GM21515 (cell line): ENCODE data around the gene SOS2.
"Not testable (repeated sequence)": the region's sequence is repeated elsewhere in the genome, so short reads cannot be mapped to it uniquely, and the experiment has no call there.

Experiments
- ATAC-seq: cut with Tn5 transposase; IDR thresholded peaks from one replicate; pipeline ENCODE4 v1.9.1; 2021; ENCODE audit not compliant: unreplicated experiment

Gene SOS2

DNA sequence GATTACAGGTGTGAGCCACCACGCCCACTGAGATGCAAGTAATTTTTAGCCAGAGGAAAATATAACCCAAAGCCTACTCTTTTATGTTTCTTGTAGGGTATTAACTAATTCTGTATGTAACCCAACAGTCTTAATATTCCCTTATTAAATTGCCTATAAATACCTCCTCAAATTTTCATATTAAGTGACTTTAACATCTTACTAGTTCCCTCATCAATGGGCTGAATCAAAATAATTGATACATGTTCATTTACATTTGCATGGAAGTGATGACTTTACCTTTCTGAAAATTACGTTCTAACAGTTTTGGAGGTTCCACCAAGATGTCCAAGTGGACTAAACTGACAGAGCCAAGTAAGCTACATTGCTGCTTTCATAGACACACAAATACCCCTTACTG is 3.1 kb downstream of the SOS2 start:
- no peak for ATAC-seq

DNA sequence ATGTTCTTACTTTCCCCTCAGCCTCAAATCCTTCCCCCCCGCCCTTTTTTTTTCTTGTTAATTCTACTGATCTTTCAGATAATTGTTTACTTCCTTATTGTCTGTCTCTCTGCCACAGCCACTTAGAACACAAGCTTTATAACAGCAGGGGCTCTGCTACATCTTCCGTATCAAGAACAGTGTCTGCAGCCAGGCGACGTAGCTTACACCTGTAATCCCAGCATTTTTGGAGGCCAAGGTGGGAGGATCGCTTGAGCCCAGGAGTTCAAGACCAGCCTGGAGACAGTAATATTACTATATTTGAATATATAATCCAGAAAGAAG is 5.4 kb downstream of the SOS2 start:
- ATAC-seq, result no peak

DNA sequence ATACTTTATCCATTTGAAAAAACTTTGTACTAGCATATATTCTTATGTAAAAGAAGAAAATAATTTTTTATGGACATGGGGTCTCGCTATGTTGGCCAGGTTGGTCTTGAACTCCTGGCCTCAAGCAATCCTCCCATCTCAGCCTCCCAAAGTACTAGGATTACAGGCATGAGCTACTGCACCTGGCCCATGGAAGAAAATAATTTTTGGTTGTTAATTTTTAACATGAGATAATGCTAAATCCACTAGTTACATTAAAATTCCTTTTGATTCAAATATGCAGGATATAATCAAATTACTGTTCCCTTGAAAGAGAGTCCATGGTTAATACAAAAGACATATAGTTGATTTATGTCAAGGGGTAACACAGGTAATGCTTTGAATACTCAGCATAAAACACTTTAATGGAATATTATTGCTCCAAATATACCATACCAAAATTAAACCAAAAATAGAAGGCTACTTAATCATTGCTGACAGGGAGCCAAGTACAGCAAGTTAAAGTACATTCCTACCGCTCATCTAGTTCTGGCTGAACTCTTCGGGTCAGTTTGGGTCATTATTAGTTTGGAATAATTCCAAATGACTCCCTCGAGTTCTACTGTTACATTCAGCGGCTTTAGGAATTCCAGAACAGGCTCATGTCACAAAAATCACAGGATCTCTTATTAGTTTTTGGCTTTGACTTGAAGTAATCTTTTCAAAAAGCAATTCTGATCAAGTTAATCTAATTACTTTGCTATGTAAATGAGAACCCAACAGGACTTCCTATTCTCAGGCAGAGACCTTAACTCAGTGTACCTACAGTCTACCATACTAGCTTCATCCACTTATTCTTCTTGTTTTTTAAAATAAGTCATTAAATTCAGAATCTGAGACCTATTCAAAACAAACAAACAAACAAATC is 6.1 kb downstream of the SOS2 start:
- ATAC-seq, result no peak

DNA sequence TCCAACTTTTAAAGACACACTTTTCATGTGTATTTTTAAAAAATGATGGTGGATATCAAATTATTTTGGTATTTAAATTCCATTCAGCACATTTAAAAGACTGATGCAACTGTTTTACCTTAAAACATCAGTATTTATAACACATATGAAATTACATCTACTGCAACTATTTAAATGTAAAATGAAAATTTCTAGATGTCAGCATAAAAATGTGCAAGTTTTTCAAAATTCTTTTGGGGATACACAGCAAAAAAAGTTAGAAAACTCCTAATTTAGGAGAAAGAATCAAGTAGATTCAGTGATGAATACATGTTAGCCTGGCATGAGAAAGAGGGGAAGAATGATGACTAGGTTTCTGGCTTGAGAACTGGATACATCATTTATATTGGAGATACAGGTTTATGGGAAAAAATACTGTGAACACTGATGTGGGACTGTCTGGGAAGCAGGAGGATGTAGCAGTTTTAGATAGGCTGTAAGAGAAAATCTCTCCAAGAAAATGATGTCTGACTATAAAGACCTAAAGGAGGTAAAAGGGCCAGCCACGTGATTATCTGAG is 9.2 kb downstream of the SOS2 start:
- no peak for ATAC-seq

DNA sequence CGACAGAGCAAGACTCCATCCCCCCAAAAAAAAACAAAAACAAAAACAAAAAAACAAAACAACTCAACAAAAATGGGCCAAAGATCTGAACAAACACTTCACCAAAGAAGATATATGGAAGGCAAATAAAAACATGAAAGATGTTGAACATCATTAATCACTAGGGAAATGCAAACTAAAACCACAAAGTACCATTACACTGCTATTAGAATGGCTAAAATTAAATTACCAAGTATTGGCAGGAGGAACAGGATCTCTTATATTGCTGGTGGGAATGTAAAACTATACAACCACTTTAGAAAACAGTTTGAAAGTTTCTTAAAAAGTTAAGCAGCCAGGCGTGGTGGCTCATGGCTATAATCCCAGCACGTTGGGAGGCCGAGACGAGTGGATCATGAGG is 12.9 kb downstream of the SOS2 start:
- ATAC-seq, result no peak

DNA sequence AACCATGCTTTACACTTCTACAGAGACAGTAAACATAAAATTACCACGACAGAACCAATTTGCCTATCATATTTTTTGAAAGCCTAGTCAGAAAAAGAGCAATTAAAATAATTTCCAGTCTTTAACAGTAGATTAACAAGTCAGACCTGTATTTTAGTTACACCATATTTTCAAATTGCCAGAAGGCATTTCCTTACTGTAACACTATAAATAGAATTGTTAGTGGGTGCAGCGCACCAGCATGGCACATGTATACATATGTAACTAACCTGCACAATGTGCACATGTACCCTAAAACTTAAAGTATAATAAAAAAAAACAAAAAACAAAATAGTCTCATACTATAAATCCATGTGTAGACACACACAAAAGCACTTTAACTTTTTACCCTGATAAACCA is 16.0 kb downstream of the SOS2 start:
- no peak for ATAC-seq

DNA sequence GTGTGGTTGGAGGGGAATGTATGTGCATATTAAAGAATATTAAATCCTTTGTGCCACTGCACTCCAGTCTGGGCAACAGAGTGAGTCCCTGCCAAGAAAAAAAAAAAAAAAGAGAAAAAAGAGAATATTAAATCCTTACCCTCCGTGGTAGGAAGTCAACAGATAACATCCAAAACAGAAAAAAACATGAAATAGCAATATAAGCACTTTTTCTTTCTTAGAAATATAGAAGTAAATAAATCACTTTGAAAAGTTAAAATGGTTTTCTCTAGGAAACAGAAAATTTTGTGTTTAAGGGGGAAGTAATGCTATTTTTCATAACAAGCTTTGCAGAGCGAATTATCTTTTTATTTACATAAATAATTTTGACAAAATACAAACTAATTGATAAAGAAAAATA is 17.6 kb downstream of the SOS2 start:
- ATAC-seq, result no peak

DNA sequence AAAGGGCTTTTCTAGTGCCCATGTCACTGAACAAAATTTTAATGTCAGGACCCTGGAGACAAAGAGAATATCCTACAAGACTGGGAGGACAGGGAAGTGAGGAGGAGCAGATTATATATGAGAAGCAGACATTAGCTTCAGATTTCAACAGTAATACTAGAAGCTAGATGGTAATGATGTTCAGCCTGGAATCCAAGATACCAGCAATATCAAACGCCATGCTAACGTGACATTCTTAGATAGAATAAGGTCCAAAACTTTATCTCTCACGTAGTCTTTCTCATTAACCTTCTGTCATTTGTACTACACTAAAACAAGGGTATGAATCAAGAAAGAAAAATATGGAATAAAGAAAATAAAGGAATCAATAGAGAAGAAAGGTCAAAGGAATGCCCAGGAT is 18.7 kb downstream of the SOS2 start:
- ATAC-seq, result no peak

DNA sequence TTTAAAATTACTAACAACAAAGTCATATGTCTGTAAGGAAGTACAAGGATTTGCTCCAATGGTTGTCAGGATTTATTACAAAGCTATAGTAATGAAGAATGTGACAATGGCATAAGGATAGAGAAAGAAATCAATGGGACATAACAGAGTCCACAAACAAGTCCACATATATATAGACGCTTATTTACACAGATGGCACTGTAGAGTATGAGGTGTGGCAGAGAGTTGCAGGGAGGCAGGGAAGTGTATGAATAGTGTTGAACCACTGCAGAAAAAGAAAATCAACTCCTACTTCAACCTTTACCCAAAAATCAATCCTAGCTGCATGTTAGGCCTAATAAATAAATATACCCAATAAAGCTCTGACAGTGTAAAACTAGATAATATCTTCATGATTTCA is 21.3 kb downstream of the SOS2 start:
- ATAC-seq, result no peak

DNA sequence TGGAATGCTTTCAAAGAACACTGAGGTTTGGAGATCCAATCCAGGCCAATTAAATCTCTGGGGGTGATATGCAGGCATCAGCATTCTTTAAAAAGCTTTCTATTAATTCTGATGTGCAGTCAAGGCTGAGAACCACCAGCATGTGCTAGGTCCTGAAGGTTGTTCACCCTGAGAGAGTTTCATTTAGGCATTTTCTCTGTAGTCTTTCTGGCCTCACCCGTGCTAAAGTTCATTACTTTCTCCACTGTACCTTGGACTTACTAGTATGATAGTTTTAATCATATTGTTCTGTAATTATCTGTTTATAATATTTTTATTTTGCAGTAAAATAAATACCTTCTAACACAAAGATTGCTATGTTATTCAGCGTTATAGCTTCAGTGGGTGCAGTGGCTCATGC is 32.9 kb downstream of the SOS2 start:
- ATAC-seq, result no peak

DNA sequence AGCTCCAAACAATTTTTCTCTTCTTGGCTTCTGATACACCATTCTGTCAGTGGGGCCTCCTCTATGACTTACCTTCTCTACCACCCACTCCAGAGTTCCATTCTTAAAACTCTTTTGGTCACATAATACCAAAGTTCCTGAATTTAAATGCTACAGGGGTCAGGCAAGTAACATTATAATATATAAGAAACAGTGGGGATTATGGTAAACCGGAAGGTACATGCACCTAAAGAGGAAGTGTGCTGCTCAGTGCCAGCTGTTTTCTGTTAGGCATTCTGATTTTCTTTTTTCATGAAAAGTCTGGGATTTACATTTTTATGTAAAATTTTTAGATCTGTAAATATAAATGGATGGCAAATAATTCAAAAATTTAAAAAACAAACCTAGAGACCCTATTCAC is 39.9 kb downstream of the SOS2 start:
- no peak for ATAC-seq

DNA sequence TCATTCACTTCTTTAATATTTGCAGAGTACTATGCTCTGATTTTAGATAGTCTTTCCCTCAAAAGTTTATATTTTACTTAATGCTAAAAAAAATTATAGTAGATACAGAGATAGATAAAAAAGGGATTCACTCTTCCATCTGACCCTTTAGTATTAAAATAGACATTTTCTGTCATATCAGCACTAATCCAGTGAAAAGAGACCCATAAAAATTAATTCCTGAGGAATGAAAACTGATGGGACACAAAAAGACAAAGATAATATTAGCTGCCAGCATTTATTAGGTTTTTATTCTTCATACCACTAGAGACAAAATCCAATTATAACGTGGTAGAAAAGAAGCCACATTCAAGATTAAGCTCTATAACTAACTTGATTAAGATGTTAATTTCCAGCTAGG is 45.3 kb downstream of the SOS2 start:
- no peak for ATAC-seq

DNA sequence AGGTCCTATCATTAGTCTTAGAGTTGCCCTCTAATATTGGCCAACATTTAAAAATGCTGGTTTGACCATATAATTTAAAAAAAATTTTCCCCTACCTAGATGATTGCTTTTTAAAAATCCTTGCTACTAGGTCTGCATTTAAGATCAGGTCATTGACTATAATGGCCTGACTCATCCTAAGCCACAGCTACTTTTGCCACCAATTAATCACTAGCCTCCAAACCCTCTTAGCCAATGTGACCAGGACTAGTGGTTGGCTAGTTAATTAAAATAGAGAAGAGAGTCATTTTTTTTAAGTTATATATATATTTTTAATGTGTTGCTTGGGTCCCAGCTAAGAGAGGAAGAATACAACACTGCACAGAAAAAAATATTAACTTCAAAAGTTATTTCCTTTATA is 57.5 kb downstream of the SOS2 start:
- no peak for ATAC-seq

DNA sequence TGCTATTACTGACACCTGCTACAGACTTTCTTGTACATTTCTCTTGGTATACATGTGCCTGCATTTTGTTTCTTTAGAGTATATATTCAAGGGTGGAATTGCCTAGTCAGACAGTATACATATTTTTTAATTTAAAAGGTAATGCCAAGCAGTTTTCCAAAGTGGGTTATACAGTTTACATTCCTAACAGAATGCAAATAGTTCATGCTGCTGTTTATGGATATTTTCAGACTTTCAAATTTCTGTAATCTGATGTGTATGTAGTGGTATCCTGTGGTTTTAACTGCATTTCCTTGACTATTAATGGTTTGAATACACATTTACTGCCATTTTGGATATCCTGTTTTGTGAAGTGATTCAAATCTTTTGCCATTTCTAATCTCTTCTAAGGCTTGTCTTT is 59.5 kb downstream of the SOS2 start:
- ATAC-seq, result no peak

DNA sequence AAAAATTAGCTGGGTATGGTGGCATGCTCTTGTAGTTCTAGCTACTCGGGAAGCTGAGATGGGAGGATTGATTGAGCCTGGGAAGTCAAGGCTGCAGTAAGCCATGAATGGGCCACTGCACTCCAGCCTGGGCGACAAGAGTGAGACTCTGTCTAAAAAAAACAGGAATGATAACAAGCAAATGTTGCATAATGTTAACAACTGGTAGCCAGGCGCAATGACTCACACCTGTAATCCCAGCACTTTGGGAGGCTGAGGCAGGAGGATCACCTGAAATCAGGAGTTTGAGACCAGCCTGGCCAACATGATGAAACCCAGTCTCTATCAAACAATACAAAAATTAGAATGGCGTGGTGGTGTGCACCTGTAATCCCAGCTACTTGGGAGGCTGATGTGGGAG is 64.0 kb downstream of the SOS2 start:
- not testable (repeated sequence) for ATAC-seq

DNA sequence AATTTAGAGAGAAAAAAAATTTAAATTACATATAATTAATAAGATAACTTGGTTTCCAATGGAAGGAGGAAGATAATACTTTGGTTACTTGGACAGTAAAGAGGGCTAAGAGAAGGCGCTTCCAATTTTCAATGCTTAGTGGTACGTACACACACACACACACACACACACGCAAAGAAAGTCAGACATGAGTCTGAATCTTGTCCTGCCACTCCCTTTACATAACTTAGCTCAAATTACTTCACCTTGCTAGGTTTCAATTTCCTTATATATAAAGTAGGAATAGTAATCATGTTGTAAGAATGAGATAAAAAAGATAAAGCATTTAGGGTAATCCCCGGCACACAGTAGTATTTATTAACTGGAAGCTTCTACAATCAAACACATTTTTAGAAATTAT is 75.3 kb downstream of the SOS2 start:
- ATAC-seq, result no peak

DNA sequence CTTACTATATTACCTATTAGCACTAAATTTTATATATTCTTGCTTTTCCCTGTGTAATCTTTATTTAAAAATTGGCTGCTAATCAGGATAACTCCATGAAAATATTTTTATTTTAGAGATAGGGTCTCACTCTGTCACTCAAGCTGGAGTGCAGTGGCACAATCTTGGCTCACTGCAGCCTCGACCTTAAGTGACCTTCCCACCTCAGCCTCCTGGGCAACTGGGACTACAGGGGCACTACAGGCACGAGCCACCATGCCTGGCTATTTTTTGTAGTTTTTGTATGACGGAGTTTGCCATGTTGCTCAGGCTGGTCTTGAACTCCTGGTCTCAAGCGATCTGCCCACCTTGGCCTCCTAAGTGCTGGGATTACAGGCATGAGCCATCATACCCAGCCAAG is 82.6 kb downstream of the SOS2 start:
- no peak for ATAC-seq

DNA sequence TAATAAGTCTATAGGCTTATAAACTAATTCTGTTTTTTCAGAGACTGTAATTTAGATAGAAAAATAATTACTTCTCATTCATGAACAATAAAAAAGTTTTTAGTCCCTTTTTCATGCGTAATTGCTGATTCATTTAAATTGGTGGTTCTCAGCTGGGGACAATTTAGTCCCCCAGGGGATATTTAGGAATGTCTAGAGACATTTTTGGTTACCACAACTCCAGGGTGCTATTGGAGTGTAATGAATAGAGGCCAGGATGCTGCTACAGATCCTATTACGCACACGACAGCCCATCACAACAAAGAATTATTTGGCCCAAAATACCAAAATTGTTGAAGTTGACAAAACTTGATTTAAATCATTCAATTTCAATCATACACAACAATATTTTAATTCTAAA is 92.2 kb downstream of the SOS2 start:
- no peak for ATAC-seq

DNA sequence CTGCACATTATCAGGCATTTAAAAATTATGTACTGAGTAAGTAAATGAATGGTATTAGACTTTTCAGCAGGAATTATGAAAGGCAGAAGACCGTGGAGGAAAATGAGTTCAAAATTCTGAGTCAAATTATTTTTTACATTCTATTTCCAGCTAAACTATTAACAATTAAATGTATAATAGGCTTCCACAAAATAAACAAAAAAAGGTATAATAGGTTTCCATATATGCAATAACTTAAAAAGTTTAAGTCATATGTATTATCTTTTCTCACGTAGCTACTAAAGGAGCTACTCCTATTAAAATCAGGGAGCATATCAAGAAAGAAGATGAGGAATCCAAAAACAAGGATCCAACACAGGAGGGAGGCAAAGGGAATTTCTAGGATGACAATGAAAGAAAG is 103.6 kb downstream of the SOS2 start:
- ATAC-seq, result no peak

DNA sequence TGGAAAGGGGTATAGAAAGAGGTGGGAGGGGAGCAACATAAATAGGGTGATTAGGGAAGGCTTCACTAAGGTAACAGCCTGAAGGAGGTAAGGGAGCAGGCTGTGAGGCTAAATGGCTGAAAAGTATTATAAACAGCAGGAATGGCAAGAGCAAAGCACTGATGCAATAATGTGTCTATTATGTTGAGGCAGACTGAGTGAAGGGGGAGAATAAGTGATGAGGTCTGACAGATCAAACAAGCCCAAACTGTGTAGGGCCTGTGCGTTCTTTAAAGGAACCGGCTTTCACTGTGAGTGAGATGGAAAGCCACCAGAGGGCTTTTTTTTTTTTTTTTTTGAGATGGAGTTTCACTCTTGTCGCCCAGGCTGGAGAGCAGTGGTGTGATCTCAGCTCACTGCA is 108.3 kb downstream of the SOS2 start:
- ATAC-seq, result no peak

DNA sequence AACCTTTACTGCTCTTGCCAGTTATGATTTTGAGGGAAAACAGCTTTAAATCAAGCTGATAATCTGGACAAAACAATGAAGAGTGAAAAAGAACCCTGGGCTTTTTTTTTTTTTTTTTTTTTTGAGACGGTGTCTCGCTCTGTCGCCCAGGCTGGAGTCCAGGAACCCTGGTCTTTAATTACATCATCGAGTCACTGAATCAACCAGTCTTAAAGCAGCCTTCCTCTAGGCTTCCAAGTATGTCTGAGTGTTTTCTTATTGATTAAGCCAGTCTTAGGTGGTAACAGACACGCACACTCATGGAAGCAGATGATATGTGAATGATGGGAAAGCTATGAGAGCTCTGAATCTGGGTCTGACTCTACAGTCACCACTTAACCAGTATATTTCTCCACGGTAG is 109.1 kb downstream of the SOS2 start:
- ATAC-seq, result no peak

DNA sequence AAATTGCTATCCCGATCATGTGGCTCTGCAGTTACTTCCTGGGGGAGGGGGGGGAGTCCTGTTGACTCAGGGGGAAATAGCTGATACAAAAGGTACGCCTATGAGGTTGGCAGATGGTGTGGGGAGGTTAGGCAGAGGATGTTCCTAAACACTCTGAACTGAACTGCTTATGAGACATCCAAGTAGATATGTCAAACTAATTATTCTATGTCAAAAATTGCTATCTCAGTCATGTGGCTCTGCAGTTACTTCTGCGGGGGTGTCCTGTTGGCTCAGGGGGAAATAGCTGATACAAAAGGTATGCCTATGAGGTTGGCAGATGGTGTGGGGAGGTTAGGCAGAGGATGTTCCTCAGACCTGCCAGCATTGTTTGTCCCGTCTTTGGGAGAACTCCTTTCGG is 109.9 kb downstream of the SOS2 start:
- no peak for ATAC-seq

DNA sequence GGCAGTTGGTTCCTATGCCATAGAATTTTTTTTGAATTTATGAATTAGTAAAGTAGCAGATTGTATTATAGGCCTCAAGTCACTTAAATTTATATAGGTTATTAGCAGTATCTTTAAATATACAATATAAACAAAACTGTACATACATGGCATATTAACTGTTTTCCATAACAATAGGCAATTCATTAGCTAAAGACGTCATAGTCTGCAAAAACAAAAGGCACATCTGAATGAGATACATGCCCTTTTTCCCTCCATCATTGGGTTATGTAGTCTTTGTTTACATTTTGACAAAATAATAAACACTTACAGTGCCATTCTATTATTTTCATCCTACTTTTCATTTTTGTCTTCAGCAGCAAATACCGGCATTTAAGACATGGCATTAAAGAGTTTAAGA is 113.9 kb downstream of the SOS2 start:
- no peak for ATAC-seq
